GM12878 (cell line): Measurements from ENCODE around the gene CUL9. TPM values are rescaled to one million over a fixed set of nuclear protein-coding genes. Genes with fewer than 3 reads are reported as not detected.

Experiments
- BHLHE40 ChIP-seq, 2 experiments: fragments of 450-650 bp in 1 of 2; IDR thresholded peaks; 2 replicates each; pipeline ENCODE4 v1.6.1; 2011 to 2017; ENCODE audit warnings: low read depth in 2 of 2, borderline replicate concordance in 1 of 2, improper control_type of control experiment in 1 of 2, low read length in 1 of 2, mild to moderate bottlenecking in 1 of 2
- CHD1 ChIP-seq: IDR thresholded peaks from 2 replicates; pipeline ENCODE4 v1.6.1; 2012; ENCODE audit warnings: low read depth, low read length, improper control_type of control experiment
- CHD2 ChIP-seq: IDR thresholded peaks from 2 replicates; pipeline ENCODE4 v1.6.1; 2011; ENCODE audit warnings: low read depth, low read length, improper control_type of control experiment, borderline replicate concordance
- CTCF ChIP-seq, 3 experiments: IDR thresholded peaks in 2 of 3; conservative IDR thresholded peaks in 1 of 3; 2 replicates each; pipeline ENCODE4 v1.5.1; 2011; ENCODE audit warnings: low read depth in 3 of 3, low read length in 3 of 3, mild to moderate bottlenecking in 3 of 3, control low read depth in 2 of 3, moderate library complexity in 2 of 3, inconsistent platforms in 1 of 3, mixed read lengths in 1 of 3; ENCODE audit not compliant: control insufficient read depth in 2 of 3, insufficient read depth in 1 of 3; ENCODE audit errors: extremely low read depth in 1 of 3
- ESRRA ChIP-seq: IDR thresholded peaks from 2 replicates; pipeline ENCODE4 v1.6.1; 2012; ENCODE audit warnings: mild to moderate bottlenecking, low read length, improper control_type of control experiment
- EZH2 ChIP-seq: IDR thresholded peaks from 2 replicates; pipeline ENCODE4 v1.6.1; 2012; ENCODE audit warnings: low read depth, mild to moderate bottlenecking, control low read depth, inconsistent platforms, low read length, borderline replicate concordance; ENCODE audit not compliant: control insufficient read depth
- HCFC1 ChIP-seq: fragments of 150-350 bp; IDR thresholded peaks from 2 replicates; pipeline ENCODE4 v1.6.1; 2014; ENCODE audit warnings: low read length
- HDGF ChIP-seq: fragments of 450-650 bp; IDR thresholded peaks from 2 replicates; pipeline ENCODE4 v1.6.1; 2016; ENCODE audit warnings: antibody characterized with exemption
- IRF5 ChIP-seq: fragments of 450-650 bp; IDR thresholded peaks from 2 replicates; pipeline ENCODE4 v1.6.1; 2017; ENCODE audit warnings: borderline replicate concordance
- JUNB ChIP-seq: IDR thresholded peaks from 2 replicates; pipeline ENCODE4 v1.6.1; 2016; ENCODE audit warnings: antibody characterized with exemption, mild to moderate bottlenecking
- KAT2A ChIP-seq: conservative IDR thresholded peaks from 2 replicates; pipeline ENCODE4 v1.6.1; 2011; ENCODE audit warnings: low read depth, low read length; ENCODE audit not compliant: control insufficient read depth
- LARP7 ChIP-seq: fragments of 450-650 bp; IDR thresholded peaks from 2 replicates; pipeline ENCODE4 v1.6.1; 2017; ENCODE audit warnings: mild to moderate bottlenecking
- MAX ChIP-seq: IDR thresholded peaks from 2 replicates; pipeline ENCODE4 v1.6.1; 2012; ENCODE audit warnings: low read depth, low read length, improper control_type of control experiment
- MEF2B ChIP-seq: fragments of 450-650 bp; IDR thresholded peaks from 2 replicates; pipeline ENCODE4 v1.6.1; 2018; ENCODE audit warnings: mild to moderate bottlenecking, moderate library complexity; ENCODE audit not compliant: partially characterized antibody, poor library complexity, severe bottlenecking
- MXI1 ChIP-seq: fragments of 150-350 bp; IDR thresholded peaks from 2 replicates; pipeline ENCODE4 v1.6.1; 2011; ENCODE audit warnings: low read depth, mild to moderate bottlenecking, inconsistent platforms, low read length, improper control_type of control experiment
- NFIC ChIP-seq: IDR thresholded peaks from 2 replicates; pipeline ENCODE4 v1.6.1; 2012; ENCODE audit warnings: low read depth, mild to moderate bottlenecking, inconsistent platforms, low read length, moderate library complexity
- PBX3 ChIP-seq: IDR thresholded peaks from 2 replicates; pipeline ENCODE4 v1.6.1; 2011; ENCODE audit warnings: mild to moderate bottlenecking, low read depth, low read length, moderate library complexity; ENCODE audit not compliant: insufficient replicate concordance
- PKNOX1 ChIP-seq: fragments of 450-650 bp; IDR thresholded peaks from 2 replicates; pipeline ENCODE4 v1.6.1; 2016; ENCODE audit warnings: mild to moderate bottlenecking
- POLR2A ChIP-seq: IDR thresholded peaks from 2 replicates; pipeline ENCODE4 v1.6.1; 2011; ENCODE audit warnings: low read depth, mild to moderate bottlenecking, low read length
- POLR2AphosphoS5 ChIP-seq: IDR thresholded peaks from 2 replicates; pipeline ENCODE4 v1.6.1; 2011; ENCODE audit warnings: mild to moderate bottlenecking, low read length, inconsistent platforms
- SMAD1 ChIP-seq: fragments of 450-650 bp; IDR thresholded peaks from 2 replicates; pipeline ENCODE4 v1.6.1; 2018; ENCODE audit warnings: mild to moderate bottlenecking, low read depth; ENCODE audit not compliant: partially characterized antibody
- TBL1XR1 ChIP-seq: IDR thresholded peaks from 2 replicates; pipeline ENCODE4 v1.6.1; 2012; ENCODE audit warnings: low read depth, low read length, improper control_type of control experiment
- ZNF207 ChIP-seq: fragments of 450-650 bp; IDR thresholded peaks from 2 replicates; pipeline ENCODE4 v1.6.1; 2014; ENCODE audit warnings: antibody characterized with exemption, mild to moderate bottlenecking, borderline replicate concordance
- ZNF24 ChIP-seq: fragments of 450-650 bp; IDR thresholded peaks from 2 replicates; pipeline ENCODE4 v1.6.1; 2017; ENCODE audit warnings: antibody characterized with exemption, mild to moderate bottlenecking
- ZNF622 ChIP-seq: fragments of 450-650 bp; IDR thresholded peaks from 2 replicates; pipeline ENCODE4 v1.6.1; 2017; ENCODE audit warnings: mild to moderate bottlenecking, inconsistent platforms
- ZZZ3 ChIP-seq: IDR thresholded peaks from 2 replicates; pipeline ENCODE4 v1.6.1; 2011; ENCODE audit warnings: low read depth; ENCODE audit not compliant: control insufficient read depth, insufficient read length
- polyA plus RNA-seq, 11 experiments: library from polyadenylated mRNA; depleted of rRNA in 4 of 11; unstranded in 6 of 11; stranded (reverse) in 5 of 11; fragments of >200 nt; fragmentation: Nextera tagmentation in 4 of 11; fragmentation: Illumina TruSeq in 1 of 11; extraction: Ambion mirVana in 4 of 11; extraction: Trizol in 1 of 11; gene quantifications; 1 replicate in 1 of 11; 2 replicates in 10 of 11; pipeline versions ENCODE4 v1.2.1 to v1.2.3, GENCODE V29; 2011 to 2016; ENCODE audit warnings: inconsistent platforms in 2 of 11, missing spikeins in 2 of 11, low read depth in 1 of 11
- total RNA-seq, 4 experiments: library from RNA; depleted of rRNA in 3 of 4; stranded (reverse); fragments of >200 nt in 3 of 4; fragmentation: Illumina TruSeq in 1 of 4; extraction: Trizol in 1 of 4; gene quantifications; 2 replicates each; pipeline versions ENCODE4 v1.2.1 to v1.2.3, GENCODE V29; 2013 to 2021

CUL9 gene
- total and polyA plus RNA-seq, 10 of the 15 experiments (the other 5 are each of a cell fraction or from before 2014, with no cell fraction given): 1.2 to 48.3 (median 17.2) TPM

GRCh38 chr6:43143235-43144128 is 38.5 kb upstream of the CUL9 start (continued):
- TF ChIP-seq NFIC (no peak), ZNF24 (no peak), CHD2 (no peak), CTCF (IDR thresholded peaks at IDR 0.05 in 2 of 3, conservative IDR thresholded peaks at IDR 0.05 in 1 of 3; ENCODE audit: control insufficient read depth in 2 of 3, extremely low read depth in 1 of 3, insufficient read depth in 1 of 3, low read depth in 3 of 3, low read length in 3 of 3) (peak; percentile 85 to 97 (median 93); a peak in 5 of 6 replicates), KAT2A (no peak), MAX (no peak), ZNF622 (no peak), JUNB (no peak), MXI1 (no peak), POLR2AphosphoS5 (no peak), ZZZ3 (no peak), IRF5 (no peak), LARP7 (peak; percentile 44; the same call in 1 of the 2 replicates), ESRRA (no peak), BHLHE40 (IDR thresholded peaks at IDR 0.05; ENCODE audit: borderline replicate concordance in 1 of 2, low read depth in 2 of 2, low read length in 1 of 2) (no peak), POLR2A (no peak), PKNOX1 (no peak), SMAD1 (no peak), PBX3 (no peak), CHD1 (no peak), HCFC1 (no peak), HDGF (no peak), ZNF207 (no peak), MEF2B (no peak), EZH2 (no peak), TBL1XR1 (no peak)
